Endodermal cell (in vitro differentiated cells): ENCODE data around the gene NPHP4. TPM values are rescaled to one million over a fixed set of nuclear protein-coding genes. Genes with fewer than 3 reads are reported as not detected.

ENCODE experiments used
- DNase-seq: peaks from one replicate; pipeline ENCODE4 v3.0.0-alpha.2; 2017
- H3K27ac ChIP-seq: 2 replicates; pipeline ENCODE4 v1.5.1; 2013; ENCODE audit warnings: mild to moderate bottlenecking, low read depth, low read length, moderate library complexity
- H3K27me3 ChIP-seq: 2 replicates; pipeline ENCODE4 v1.6.1; 2013; ENCODE audit warnings: mild to moderate bottlenecking, low read length, moderate library complexity; ENCODE audit not compliant: insufficient read depth, control insufficient read depth, poor library complexity, severe bottlenecking
- H3K36me3 ChIP-seq: 2 replicates; pipeline ENCODE4 v1.7.0; 2013; ENCODE audit warnings: mild to moderate bottlenecking, low read length, moderate library complexity; ENCODE audit not compliant: control insufficient read depth, insufficient read depth
- H3K4me1 ChIP-seq: one replicate; pipeline ENCODE4 v1.7.0; 2013; ENCODE audit warnings: low read length; ENCODE audit not compliant: control insufficient read depth, insufficient read depth
- H3K4me3 ChIP-seq: 2 replicates; pipeline ENCODE4 v1.5.1; 2013; ENCODE audit warnings: mild to moderate bottlenecking, low read length, moderate library complexity
- H3K9ac ChIP-seq: 2 replicates; pipeline ENCODE4 v1.6.1; 2013; ENCODE audit warnings: mild to moderate bottlenecking, low read length, moderate library complexity; ENCODE audit not compliant: poor library complexity, severe bottlenecking; ENCODE audit errors: extremely low read depth
- H3K9me3 ChIP-seq: 2 replicates; pipeline ENCODE4 v1.6.1; 2013; ENCODE audit warnings: mild to moderate bottlenecking, low read length, moderate library complexity; ENCODE audit not compliant: control insufficient read depth
- H3K27ac Mint-ChIP-seq: 2 replicates; pipeline ENCODE4 v1.8.0; 2020; ENCODE audit warnings: mixed read lengths
- H3K27me3 Mint-ChIP-seq: 2 replicates; pipeline ENCODE4 v1.8.0; 2021; ENCODE audit warnings: mild to moderate bottlenecking, mixed read lengths; ENCODE audit not compliant: insufficient read depth
- H3K36me3 Mint-ChIP-seq: 2 replicates; pipeline ENCODE4 v1.8.0; 2020; ENCODE audit warnings: low read depth, mixed read lengths
- H3K4me1 Mint-ChIP-seq: 2 replicates; pipeline ENCODE4 v1.8.0; 2020; ENCODE audit warnings: mixed read lengths
- H3K4me3 Mint-ChIP-seq: 2 replicates; pipeline ENCODE4 v1.8.0; 2020; ENCODE audit warnings: mild to moderate bottlenecking, moderate library complexity, mixed read lengths
- H3K9me3 Mint-ChIP-seq: 2 replicates; pipeline ENCODE4 v1.8.0; 2020; ENCODE audit warnings: mild to moderate bottlenecking, mixed read lengths
- WGBS, 2 experiments: methylation state at CpG; one replicate each; pipeline versions ENCODE4 v1.1.5 to v1.1.7; 2013; ENCODE audit warnings: missing lambda C conversion rate in 2 of 2, mixed read lengths in 1 of 2; ENCODE audit not compliant: insufficient coverage in 1 of 2, insufficient read length in 1 of 2; 5-methylcytosine and 5-hydroxymethylcytosine counted together
- total RNA-seq, 2 donors: library from RNA; stranded (reverse); fragmentation: NEBNext Ultra II Directional in 1 of 2; extraction: Animal tissue kit (Norgen Biotek cat#: 25700) in 1 of 2; gene quantifications; 2 replicates in 1 of 2; 3 replicates in 1 of 2; pipeline ENCODE4 v1.2.1, GENCODE V29; 2021
- TF ChIP-seq, protein P1 (sequence below): fragments of 200-600 bp; sonication (generic); conservative IDR thresholded peaks from 2 replicates; pipeline ENCODE4 v1.5.0; 2021; ENCODE audit warnings: antibody characterized with exemption, mild to moderate bottlenecking

Gene NPHP4
- total RNA-seq, 2 donors from 2014 or later: 19.1 to 25.4 TPM

DNA sequence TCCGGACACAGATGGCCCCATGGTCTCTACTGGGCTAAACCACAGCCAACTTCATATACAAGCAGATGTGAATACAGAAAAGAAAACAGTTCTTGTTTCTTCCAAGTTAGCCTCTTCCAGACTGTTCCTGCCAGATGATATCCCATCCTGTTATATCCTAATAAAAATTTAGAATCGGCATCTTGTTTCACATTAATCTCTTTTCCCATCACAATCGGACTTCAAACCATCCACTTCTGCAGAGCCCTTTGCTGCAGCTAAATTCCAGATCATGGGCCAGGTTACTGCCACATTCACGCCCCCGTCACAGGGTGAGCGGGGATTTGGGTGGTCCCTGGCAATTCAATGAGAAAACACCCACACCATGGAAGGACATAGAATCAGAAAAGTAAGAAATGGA lies 57.2 kb downstream of the NPHP4 start:
- Histone ChIP-seq H3K9me3 (no peaks in the 10 kb centered on the region), H3K9ac (no peak overlapping the region), H3K4me3 (no peak overlapping the region), H3K4me1 (no peaks in the 10 kb centered on the region), H3K27me3 (no peaks in the 10 kb centered on the region), H3K27ac (no peak overlapping the region), H3K36me3 (peaks cover 7% of the 10 kb centered on the region)
- no peak for DNase-seq
- TF ChIP-seq, protein P1, sequence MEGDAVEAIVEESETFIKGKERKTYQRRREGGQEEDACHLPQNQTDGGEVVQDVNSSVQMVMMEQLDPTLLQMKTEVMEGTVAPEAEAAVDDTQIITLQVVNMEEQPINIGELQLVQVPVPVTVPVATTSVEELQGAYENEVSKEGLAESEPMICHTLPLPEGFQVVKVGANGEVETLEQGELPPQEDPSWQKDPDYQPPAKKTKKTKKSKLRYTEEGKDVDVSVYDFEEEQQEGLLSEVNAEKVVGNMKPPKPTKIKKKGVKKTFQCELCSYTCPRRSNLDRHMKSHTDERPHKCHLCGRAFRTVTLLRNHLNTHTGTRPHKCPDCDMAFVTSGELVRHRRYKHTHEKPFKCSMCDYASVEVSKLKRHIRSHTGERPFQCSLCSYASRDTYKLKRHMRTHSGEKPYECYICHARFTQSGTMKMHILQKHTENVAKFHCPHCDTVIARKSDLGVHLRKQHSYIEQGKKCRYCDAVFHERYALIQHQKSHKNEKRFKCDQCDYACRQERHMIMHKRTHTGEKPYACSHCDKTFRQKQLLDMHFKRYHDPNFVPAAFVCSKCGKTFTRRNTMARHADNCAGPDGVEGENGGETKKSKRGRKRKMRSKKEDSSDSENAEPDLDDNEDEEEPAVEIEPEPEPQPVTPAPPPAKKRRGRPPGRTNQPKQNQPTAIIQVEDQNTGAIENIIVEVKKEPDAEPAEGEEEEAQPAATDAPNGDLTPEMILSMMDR: no peak
- Mint-ChIP-seq H3K9me3 (peaks cover 7% of the 10 kb centered on the region), H3K4me3 (no peak overlapping the region), H3K27ac (no peak overlapping the region), H3K36me3 (peaks cover 50% of the 10 kb centered on the region), H3K4me1 (no peaks in the 10 kb centered on the region), H3K27me3 (no peaks in the 10 kb centered on the region)
- 80 to 90% methylated on average over 3 to 6 of the region's 6 CpGs for WGBS, 2 experiments

DNA sequence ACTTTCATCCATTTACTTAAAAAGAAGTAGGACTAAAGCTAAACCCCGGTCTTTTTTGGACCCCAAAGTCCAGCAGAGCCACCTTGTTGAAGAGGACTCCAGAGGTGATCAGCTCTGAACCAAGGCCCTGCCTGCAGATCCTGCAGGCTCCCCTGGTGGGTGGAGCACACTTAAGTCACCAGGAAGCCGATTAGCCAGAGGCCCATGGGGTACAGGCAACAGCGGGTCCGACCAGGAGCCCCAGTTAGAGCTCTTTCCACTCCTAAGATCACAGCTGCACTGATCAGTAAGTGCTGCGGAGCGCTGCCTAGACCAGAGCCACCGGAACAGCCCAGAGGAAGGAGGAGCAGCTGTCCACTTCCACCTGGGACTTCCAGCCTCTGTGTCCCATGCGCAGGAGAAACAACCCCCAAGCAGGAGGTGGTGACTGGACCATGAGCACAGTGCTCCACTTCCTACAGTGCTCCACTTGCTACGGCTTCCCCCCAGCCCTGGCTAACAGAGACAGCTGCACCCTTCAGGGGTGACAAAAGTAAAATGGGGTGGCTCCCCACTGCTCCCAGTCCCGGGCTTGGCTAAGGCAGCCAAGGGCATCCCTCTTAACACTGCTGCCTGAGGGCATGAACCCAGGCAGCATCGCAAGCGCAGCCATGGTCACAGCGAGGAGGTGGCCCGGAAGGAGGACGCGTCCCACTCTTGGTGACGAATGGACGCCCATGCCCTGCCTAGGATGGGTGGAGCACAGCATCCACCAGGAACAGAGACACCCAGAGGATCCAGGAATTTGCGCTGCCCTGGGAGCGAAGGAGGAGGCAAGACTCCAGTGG lies 58.0 kb downstream of the NPHP4 start:
- no peaks in the 10 kb centered on the region for H3K4me1 Mint-ChIP-seq
- H3K27ac ChIP-seq: no peak overlapping the region
- no peak overlapping the region for H3K27ac Mint-ChIP-seq
- H3K36me3 Mint-ChIP-seq: peaks cover 52% of the 10 kb centered on the region
- WGBS, 2 experiments: 92 to 97% methylated on average over 16 to 20 of the region's 20 CpGs
- H3K9me3 ChIP-seq: no peaks in the 10 kb centered on the region
- no peaks in the 10 kb centered on the region for H3K4me1 ChIP-seq
- peaks cover 7% of the 10 kb centered on the region for H3K36me3 ChIP-seq
- H3K4me3 ChIP-seq: no peak overlapping the region
- no peak overlapping the region for H3K9ac ChIP-seq
- no peak overlapping the region for H3K4me3 Mint-ChIP-seq
- H3K27me3 ChIP-seq: no peaks in the 10 kb centered on the region
- no peaks in the 10 kb centered on the region for H3K27me3 Mint-ChIP-seq
- peaks cover 7% of the 10 kb centered on the region for H3K9me3 Mint-ChIP-seq
- no peak for DNase-seq
- TF ChIP-seq, protein P1: no peak

DNA sequence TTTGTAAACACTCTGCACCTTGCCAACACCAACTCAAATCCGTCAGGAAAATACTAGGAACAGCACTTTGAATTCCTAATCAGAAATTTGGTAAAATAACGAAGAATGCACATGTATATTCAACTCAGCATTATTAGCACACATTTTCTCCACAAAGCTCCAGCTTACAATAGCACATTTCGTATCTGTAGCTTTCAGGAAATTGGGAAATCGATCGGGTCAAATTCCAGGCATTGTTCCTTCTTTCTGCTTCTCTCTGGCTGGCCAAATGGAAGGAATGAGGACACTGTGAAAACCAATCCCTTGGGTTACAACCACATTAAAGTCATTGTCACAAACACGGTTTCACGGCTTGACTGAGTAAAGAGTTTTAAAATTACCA lies 58.6 kb downstream of the NPHP4 start:
- no peak overlapping the region for H3K4me3 Mint-ChIP-seq
- H3K4me3 ChIP-seq: no peak overlapping the region
- TF ChIP-seq, protein P1: no peak

More for the DNA sequence above, 58.6 kb downstream of the NPHP4 start:
- Histone ChIP-seq H3K27me3 (no peaks in the 10 kb centered on the region), H3K9me3 (no peaks in the 10 kb centered on the region), H3K36me3 (peaks cover 7% of the 10 kb centered on the region), H3K9ac (no peak overlapping the region), H3K27ac (no peak overlapping the region), H3K4me1 (no peaks in the 10 kb centered on the region)
- 94 to 95% methylated on average over 7 of the region's 7 CpGs for WGBS, 2 experiments
- no peak for DNase-seq
- Mint-ChIP-seq H3K9me3 (peaks cover 7% of the 10 kb centered on the region), H3K4me1 (no peaks in the 10 kb centered on the region), H3K36me3 (peaks cover 49% of the 10 kb centered on the region), H3K27me3 (no peaks in the 10 kb centered on the region), H3K27ac (no peak overlapping the region)
